ENCODE measurements around the gene PARD3B.

DNA sequence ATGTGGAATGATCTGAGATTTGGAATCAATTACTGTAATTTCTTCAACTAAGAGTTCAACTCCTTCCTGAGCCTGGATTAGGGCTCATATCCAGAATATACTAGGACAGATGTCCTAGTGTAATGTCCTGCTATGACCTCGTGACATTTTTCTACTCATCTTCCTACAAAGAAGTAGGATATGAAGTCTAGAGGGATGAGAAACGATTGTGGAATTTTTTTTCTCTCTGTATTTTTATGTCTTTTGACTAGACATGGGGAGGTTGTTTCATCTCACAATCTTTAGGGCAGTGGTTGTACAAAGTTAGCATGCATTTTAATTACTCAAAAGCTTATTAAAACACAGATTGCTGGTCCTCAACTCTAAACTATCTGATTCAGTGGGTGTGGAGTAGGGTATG, 203.0 kb downstream of the PARD3B start:
- TF ChIP-seq, protein P1, sequence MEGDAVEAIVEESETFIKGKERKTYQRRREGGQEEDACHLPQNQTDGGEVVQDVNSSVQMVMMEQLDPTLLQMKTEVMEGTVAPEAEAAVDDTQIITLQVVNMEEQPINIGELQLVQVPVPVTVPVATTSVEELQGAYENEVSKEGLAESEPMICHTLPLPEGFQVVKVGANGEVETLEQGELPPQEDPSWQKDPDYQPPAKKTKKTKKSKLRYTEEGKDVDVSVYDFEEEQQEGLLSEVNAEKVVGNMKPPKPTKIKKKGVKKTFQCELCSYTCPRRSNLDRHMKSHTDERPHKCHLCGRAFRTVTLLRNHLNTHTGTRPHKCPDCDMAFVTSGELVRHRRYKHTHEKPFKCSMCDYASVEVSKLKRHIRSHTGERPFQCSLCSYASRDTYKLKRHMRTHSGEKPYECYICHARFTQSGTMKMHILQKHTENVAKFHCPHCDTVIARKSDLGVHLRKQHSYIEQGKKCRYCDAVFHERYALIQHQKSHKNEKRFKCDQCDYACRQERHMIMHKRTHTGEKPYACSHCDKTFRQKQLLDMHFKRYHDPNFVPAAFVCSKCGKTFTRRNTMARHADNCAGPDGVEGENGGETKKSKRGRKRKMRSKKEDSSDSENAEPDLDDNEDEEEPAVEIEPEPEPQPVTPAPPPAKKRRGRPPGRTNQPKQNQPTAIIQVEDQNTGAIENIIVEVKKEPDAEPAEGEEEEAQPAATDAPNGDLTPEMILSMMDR (IDR thresholded peaks at IDR 0.05; ENCODE audit: insufficient read depth, low read length, poor library complexity, severe bottlenecking) = no peak
- TF ChIP-seq EZH2phosphoT487 (conservative IDR thresholded peaks at IDR 0.05; ENCODE audit: low read length) = no peak

Measured in SU-DHL-6 (cell line).